BJ (cell line): Measurements from ENCODE around the gene NKD2. TPM values are rescaled to one million over a fixed set of nuclear protein-coding genes. Genes with fewer than 3 reads are reported as not detected.

Experiments used
- CTCF ChIA-PET: fragments of 350-600 bp; formaldehyde crosslinking; extraction: SDS; loops from one replicate; lab custom pipeline; 2021; ENCODE audit warnings: antibody characterized with exemption, inconsistent platforms; lab: Yijun Ruan, JAX
- POLR2A ChIA-PET: fragments of 300-600 bp; sonication (Branson Sonifier 250); formaldehyde crosslinking; extraction: SDS; loops from one replicate; lab custom pipeline; 2021; ENCODE audit warnings: antibody characterized with exemption; lab: Charles Lee
- DNase-seq: peaks from one replicate; pipeline ENCODE4 v3.0.0-alpha.2; 2011; ENCODE audit warnings: low read depth
- H3K27me3 ChIP-seq: 2 replicates; pipeline ENCODE4 v1.6.0; 2011; ENCODE audit warnings: low read length; ENCODE audit not compliant: control insufficient read depth, insufficient read depth
- H3K36me3 ChIP-seq: 2 replicates; pipeline ENCODE4 v1.5.1; 2011; ENCODE audit warnings: low read length; ENCODE audit not compliant: control insufficient read depth, insufficient read depth
- H3K4me3 ChIP-seq: 2 replicates; pipeline ENCODE4 v1.5.1; 2011; ENCODE audit warnings: low read depth, mild to moderate bottlenecking, control low read depth, low read length
- CTCF ChIP-seq: IDR thresholded peaks from 2 replicates; pipeline ENCODE4 v1.5.1; 2011; ENCODE audit warnings: low read depth, mild to moderate bottlenecking, control low read depth, inconsistent platforms, low read length, moderate library complexity; ENCODE audit not compliant: insufficient read depth
- polyA plus RNA-seq: library from polyadenylated mRNA; depleted of rRNA; stranded (reverse); fragments of >200 nt; gene quantifications from 2 replicates; pipeline ENCODE4 v1.2.3, GENCODE V29; 2011

NKD2 gene
- polyA plus RNA-seq, 1 experiment, result not detected

GRCh38 chr5:1012313-1012841 is 3.8 kb downstream of the NKD2 start:
- DNase-seq, result no peak
- CTCF ChIA-PET, result no interaction called here
- POLR2A ChIA-PET, result no interaction called here
- no peak overlapping the region for H3K4me3 ChIP-seq
- H3K27me3 ChIP-seq, result peaks cover 51% of the 10 kb centered on the region
- H3K36me3 ChIP-seq, result no peaks in the 10 kb centered on the region
- no peak for TF ChIP-seq CTCF

- Histone ChIP-seq H3K4me3 (no peak overlapping the region), H3K36me3 (no peaks in the 10 kb centered on the region), H3K27me3 (peaks cover 51% of the 10 kb centered on the region)
- no peak for DNase-seq
- no peak for TF ChIP-seq CTCF
- CTCF ChIA-PET, result no interaction called here
- POLR2A ChIA-PET, result no interaction called here
Observed at GRCh38 chr5:1012900-1013237, 4.3 kb downstream of the NKD2 start.

GRCh38 chr5:1013238-1013947 is 4.8 kb downstream of the NKD2 start:
- TF ChIP-seq CTCF, result no peak
- no peak for DNase-seq
- ChIA-PET CTCF (no interaction called here), POLR2A (no interaction called here)
- no peak overlapping the region for H3K4me3 ChIP-seq
- H3K27me3 ChIP-seq, result peaks cover 50% of the 10 kb centered on the region
- no peaks in the 10 kb centered on the region for H3K36me3 ChIP-seq

GRCh38 chr5:1013948-1014301 is 5.3 kb downstream of the NKD2 start:
- no peaks in the 10 kb centered on the region for H3K36me3 ChIP-seq
- CTCF ChIA-PET, result interaction anchor here (1.0 kb wide), 1 partner anchor 154 kb away, joined by 3 read pairs; no protein-coding TSS in a partner anchor
- H3K4me3 ChIP-seq, result no peak overlapping the region
- no peak for TF ChIP-seq CTCF
- no peak for DNase-seq
- peaks cover 55% of the 10 kb centered on the region for H3K27me3 ChIP-seq
- POLR2A ChIA-PET, result no interaction called here

- peaks cover 54% of the 10 kb centered on the region for H3K27me3 ChIP-seq
- DNase-seq, result no peak
- no peak for TF ChIP-seq CTCF
- CTCF ChIA-PET, result interaction anchor here (0.8 to 1.0 kb wide), 2 partner anchors 18 to 154 kb away, joined by 3 read pairs; no protein-coding TSS in a partner anchor
- H3K36me3 ChIP-seq, result no peaks in the 10 kb centered on the region
- POLR2A ChIA-PET, result no interaction called here
- no peak overlapping the region for H3K4me3 ChIP-seq
Observed at GRCh38 chr5:1014346-1014745, 5.7 kb downstream of the NKD2 start.
